ENCODE results near the gene LTBP1.

GRCh38 chr2:33022989-33023727 lies 76.4 kb downstream of the LTBP1 start:
- no peak for TF ChIP-seq CTCF (IDR thresholded peaks at IDR 0.05; ENCODE audit: insufficient read depth, low read depth, low read length)
- no peak for TF ChIP-seq EZH2 (IDR thresholded peaks at IDR 0.05; ENCODE audit: insufficient read depth, low read length)

All from astrocyte (in vitro differentiated cells and primary cell).